RWPE2 (cell line): Measurements from ENCODE around the gene TRIM44.

Source experiments
- ATAC-seq: fragments of 200-7000 bp; cut with Tn5 transposase; 3 replicates; pipeline ENCODE4 v1.9.1; 2021; ENCODE audit warnings: low read depth
- DNase-seq: peaks from one replicate; pipeline ENCODE4 v3.0.0-alpha.2; 2020; ENCODE audit warnings: low spot score
- H3K27ac ChIP-seq: fragments of 450-650 bp; 2 replicates; pipeline ENCODE4 v1.5.1; 2017; ENCODE audit warnings: mild to moderate bottlenecking; ENCODE audit not compliant: poor library complexity, severe bottlenecking
- H3K27me3 ChIP-seq: fragments of 250-450 bp; sonication (Bioruptor Pico); 2 replicates; pipeline ENCODE4 v1.5.1; 2021; ENCODE audit warnings: mild to moderate bottlenecking, moderate library complexity; ENCODE audit not compliant: insufficient read depth, poor library complexity, severe bottlenecking
- H3K36me3 ChIP-seq: fragments of 250-450 bp; sonication (Bioruptor Pico); 2 replicates; pipeline ENCODE4 v1.5.1; 2020; ENCODE audit warnings: low read depth, mild to moderate bottlenecking, moderate library complexity
- H3K4me1 ChIP-seq: fragments of 250-450 bp; sonication (Bioruptor Pico); 2 replicates; pipeline ENCODE4 v1.5.1; 2021; ENCODE audit warnings: mild to moderate bottlenecking, moderate library complexity; ENCODE audit not compliant: insufficient read depth, poor library complexity, severe bottlenecking
- H3K4me3 ChIP-seq: fragments of 250-450 bp; sonication (Bioruptor Pico); 2 replicates; pipeline ENCODE4 v1.5.1; 2021; ENCODE audit warnings: mild to moderate bottlenecking, moderate library complexity; ENCODE audit not compliant: severe bottlenecking
- H3K9me3 ChIP-seq: fragments of 250-450 bp; sonication (Bioruptor Pico); 2 replicates; pipeline ENCODE4 v1.5.1; 2021; ENCODE audit warnings: mild to moderate bottlenecking, moderate library complexity; ENCODE audit not compliant: severe bottlenecking
- CTCF ChIP-seq: fragments of 450-650 bp; IDR thresholded peaks from one replicate; pipeline ENCODE4 v1.5.1; 2017; ENCODE audit warnings: mild to moderate bottlenecking, moderate library complexity; ENCODE audit not compliant: poor library complexity, severe bottlenecking

TRIM44 gene

GRCh38 chr11:35662649-35663407, at the start of gene TRIM44:
Gene TRIM44 (plus strand): TSS chr11:35662775. CDS start chr11:35663112, 337 bp downstream.
- H3K9me3 ChIP-seq: peaks cover 4% of the 10 kb centered on the region
- H3K36me3 ChIP-seq: peaks cover 39% of the 10 kb centered on the region
- peak within 1 kb of the TSS; percentile 57 for H3K4me3 ChIP-seq
- peak within 1 kb of the TSS; percentile 89 for H3K27ac ChIP-seq
- no peak for TF ChIP-seq CTCF
- DNase-seq (peak; percentile 75), ATAC-seq (peak; percentile 73)
- H3K27me3 ChIP-seq: no peaks in the 10 kb centered on the region
- H3K4me1 ChIP-seq: peaks cover 23% of the 10 kb centered on the region

- Histone ChIP-seq H3K36me3 (no peaks in the 10 kb centered on the region), H3K27ac (no peak overlapping the region), H3K4me3 (no peak overlapping the region), H3K27me3 (no peaks in the 10 kb centered on the region), H3K9me3 (no peaks in the 10 kb centered on the region), H3K4me1 (peaks cover 17% of the 10 kb centered on the region)
- ATAC-seq (no peak), DNase-seq (no peak)
- TF ChIP-seq CTCF: no peak
Measured at GRCh38 chr11:35614939-35615569, 47.5 kb upstream of the TRIM44 start.

GRCh38 chr11:35615921-35616900, 46.4 kb upstream of the TRIM44 start:
- DNase-seq: no peak
- TF ChIP-seq CTCF: peak; percentile 89
- peaks cover 23% of the 10 kb centered on the region for H3K4me1 ChIP-seq
- peak overlapping the region; percentile 100 for H3K27ac ChIP-seq
- ATAC-seq: no peak
- H3K36me3 ChIP-seq: peaks cover 7% of the 10 kb centered on the region
- no peaks in the 10 kb centered on the region for H3K27me3 ChIP-seq
- H3K4me3 ChIP-seq: no peak overlapping the region
- H3K9me3 ChIP-seq: no peaks in the 10 kb centered on the region

- DNase-seq: no peak
- no peaks in the 10 kb centered on the region for H3K27me3 ChIP-seq
- H3K9me3 ChIP-seq: no peaks in the 10 kb centered on the region
- H3K36me3 ChIP-seq: peaks cover 9% of the 10 kb centered on the region
- no peak overlapping the region for H3K4me3 ChIP-seq
- no peak for ATAC-seq
- H3K4me1 ChIP-seq: peaks cover 32% of the 10 kb centered on the region
- no peak for TF ChIP-seq CTCF
- H3K27ac ChIP-seq: peak overlapping the region; percentile 100
Measured at GRCh38 chr11:35617316-35617686, 45.3 kb upstream of the TRIM44 start.
